Testis (tissue), 3 donors: ENCODE data around the gene RSBN1. TPM values are rescaled to one million over a fixed set of nuclear protein-coding genes. Genes with fewer than 3 reads are reported as not detected.

Experiments used
- DNase-seq: peaks from one replicate; pipeline ENCODE4 v3.0.0-alpha.2; 2019
- H3K27ac ChIP-seq, 2 donors: fragments of 200-600 bp; sonication (generic); one replicate each; pipeline ENCODE4 v1.5.1; 2019
- H3K27me3 ChIP-seq: fragments of 200-600 bp; sonication (generic); one replicate; pipeline ENCODE4 v1.5.1; 2019
- H3K36me3 ChIP-seq: fragments of 200-600 bp; sonication (generic); one replicate; pipeline ENCODE4 v1.5.1; 2017; ENCODE audit warnings: low read depth; ENCODE audit errors: missing control alignments
- H3K4me1 ChIP-seq: fragments of 200-600 bp; sonication (generic); one replicate; pipeline ENCODE4 v1.5.1; 2019
- H3K4me3 ChIP-seq, 2 donors: fragments of 200-600 bp; sonication (generic); one replicate each; pipeline ENCODE4 v1.5.1; 2017 to 2019
- H3K9me3 ChIP-seq: fragments of 200-600 bp; sonication (generic); one replicate; pipeline ENCODE4 v1.5.1; 2017
- CTCF ChIP-seq, 3 experiments: fragments of 450-650 bp in 2 of 3; fragments of 200-600 bp in 1 of 3; sonication (generic) in 1 of 3; IDR thresholded peaks; one replicate each; pipeline ENCODE4 v1.5.1; 2016 to 2019; ENCODE audit warnings: antibody characterized with exemption in 3 of 3, mild to moderate bottlenecking in 2 of 3, moderate library complexity in 1 of 3
- POLR2A ChIP-seq: fragments of 450-650 bp; IDR thresholded peaks from one replicate; pipeline ENCODE4 v1.6.1; 2017; ENCODE audit warnings: antibody characterized with exemption, mild to moderate bottlenecking, moderate library complexity
- WGBS, 2 donors: methylation state at CpG; one replicate each; pipeline ENCODE4 v1.1.5; 2018; 5-methylcytosine and 5-hydroxymethylcytosine counted together
- intact Hi-C: fragments of 100-400 bp; cut with DNase I; formaldehyde crosslinking; loops from one replicate; pipeline ENCODE4 v1.15.1; 2023; ENCODE audit warnings: low total_unique reads
- polyA plus RNA-seq: library from polyadenylated mRNA; stranded (reverse); fragments of 350-450 nt; fragmentation: Illumina TruSeq; extraction: RNeasy Lipid Tissue Mini Kit (QIAGEN cat#74804); gene quantifications from one replicate; pipeline ENCODE4 v1.2.3, GENCODE V29; 2014; ENCODE audit warnings: low read depth, low replicate concordance; ENCODE audit not compliant: insufficient read depth
- total RNA-seq, 2 donors: library from RNA; depleted of rRNA; stranded (reverse); fragments of >200 nt; gene quantifications; one replicate each; pipeline ENCODE4 v1.2.3, GENCODE V29; 2016

RSBN1 gene
- total and polyA plus RNA-seq, 3 donors from 2014 or later, result 27.5 to 32.5 (median 28.5) TPM

- Histone ChIP-seq H3K27me3 (no peaks in the 10 kb centered on the region), H3K27ac (no peak overlapping the region), H3K36me3 (no peaks in the 10 kb centered on the region), H3K4me1 (no peaks in the 10 kb centered on the region), H3K9me3 (no peaks in the 10 kb centered on the region), H3K4me3 (no peak overlapping the region)
- intact Hi-C loops, result loop anchor here (10.0 kb wide), 1 partner anchor 448 kb away; no protein-coding TSS in a partner anchor
- no peak for TF ChIP-seq CTCF (IDR thresholded peaks at IDR 0.05)
- TF ChIP-seq POLR2A, result no peak
- WGBS, 2 donors, result 93% methylated on average over 1 of the region's 1 CpG
- no peak for DNase-seq
Measured at GRCh38 chr1:113836534-113836933, 24.3 kb upstream of the RSBN1 start.

- no peaks in the 10 kb centered on the region for H3K27me3 ChIP-seq
- no peak overlapping the region for H3K27ac ChIP-seq
- H3K4me3 ChIP-seq, result no peak overlapping the region
- intact Hi-C loops, result loop anchor here (10.0 kb wide), 1 partner anchor 449 kb away; no protein-coding TSS in a partner anchor
- TF ChIP-seq POLR2A, result no peak
- peak; percentile 17 to 69 (median 29) for TF ChIP-seq CTCF (IDR thresholded peaks at IDR 0.05)
- no peaks in the 10 kb centered on the region for H3K36me3 ChIP-seq
- H3K9me3 ChIP-seq, result no peaks in the 10 kb centered on the region
- WGBS, 2 donors, result 32 to 43% methylated on average over 4 of the region's 4 CpGs
- no peak for DNase-seq
- no peaks in the 10 kb centered on the region for H3K4me1 ChIP-seq
Measured at GRCh38 chr1:113835686-113836290, 23.5 kb upstream of the RSBN1 start.

- 88% methylated on average over 2 of the region's 2 CpGs for WGBS, 2 donors
- no peaks in the 10 kb centered on the region for H3K27me3 ChIP-seq
- no peak overlapping the region for H3K4me3 ChIP-seq
- no peaks in the 10 kb centered on the region for H3K9me3 ChIP-seq
- intact Hi-C loops, result loop anchor here (10.0 kb wide), 1 partner anchor 450 kb away; no protein-coding TSS in a partner anchor
- no peaks in the 10 kb centered on the region for H3K4me1 ChIP-seq
- no peak for TF ChIP-seq CTCF (IDR thresholded peaks at IDR 0.05)
- no peak for TF ChIP-seq POLR2A
- no peak for DNase-seq
- no peaks in the 10 kb centered on the region for H3K36me3 ChIP-seq
- no peak overlapping the region for H3K27ac ChIP-seq
Measured at GRCh38 chr1:113834716-113835115, 22.4 kb upstream of the RSBN1 start.

DNA sequence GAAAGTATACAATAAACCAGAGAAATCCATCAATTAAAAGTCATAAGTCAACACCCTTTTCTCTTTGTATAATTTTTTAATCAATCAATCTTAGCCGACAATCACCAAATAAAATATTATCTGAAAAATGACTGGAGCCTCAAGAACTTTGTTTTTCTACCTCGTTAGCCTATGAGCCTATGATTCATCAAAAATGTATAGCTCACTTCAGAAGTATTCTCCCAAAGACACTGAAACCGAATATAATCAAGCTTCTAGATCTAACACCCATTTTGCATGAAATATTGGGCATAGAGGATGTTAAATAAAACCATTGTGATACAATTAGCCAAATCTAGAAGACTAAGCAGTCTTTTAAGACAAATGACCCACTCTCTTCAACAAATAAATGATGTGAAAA is 17.8 kb upstream of the RSBN1 start:
- H3K4me1 ChIP-seq, result no peaks in the 10 kb centered on the region
- no peaks in the 10 kb centered on the region for H3K9me3 ChIP-seq
- H3K27ac ChIP-seq, result no peak overlapping the region
- no peak for DNase-seq
- intact Hi-C loops, result loop anchor here (10.0 kb wide), 1 partner anchor 455 kb away; no protein-coding TSS in a partner anchor
- TF ChIP-seq CTCF (IDR thresholded peaks at IDR 0.05), result no peak
- TF ChIP-seq POLR2A, result no peak
- H3K27me3 ChIP-seq, result no peaks in the 10 kb centered on the region
- H3K4me3 ChIP-seq, result no peak overlapping the region
- H3K36me3 ChIP-seq, result no peaks in the 10 kb centered on the region
- 83 to 87% methylated on average over 3 of the region's 3 CpGs for WGBS, 2 donors

- intact Hi-C loops, result no loop called here
Measured at GRCh38 chr1:113821916-113822315, 9.6 kb upstream of the RSBN1 start.

More at GRCh38 chr1:113821916-113822315, 9.6 kb upstream of the RSBN1 start:
- Histone ChIP-seq H3K4me1 (no peaks in the 10 kb centered on the region), H3K27ac (no peak overlapping the region), H3K9me3 (no peaks in the 10 kb centered on the region), H3K36me3 (no peaks in the 10 kb centered on the region), H3K4me3 (no peak overlapping the region), H3K27me3 (no peaks in the 10 kb centered on the region)
- 81 to 86% methylated on average over 1 of the region's 1 CpG for WGBS, 2 donors
- no peak for DNase-seq
- no peak for TF ChIP-seq POLR2A
- no peak for TF ChIP-seq CTCF (IDR thresholded peaks at IDR 0.05)
